Type B pancreatic cell (in vitro differentiated cells): ENCODE measurements around the gene TUBGCP4. TPM values are rescaled to one million over a fixed set of nuclear protein-coding genes. Genes with fewer than 3 reads are reported as not detected.
A peak's percentile ranks its signal among the peaks of the same experiment; 100 is the strongest.

Experiments used
- DNase-seq: peaks from one replicate; pipeline ENCODE4 v3.0.0; 2021; ENCODE audit warnings: mixed read lengths; ENCODE audit not compliant: unreplicated experiment; ENCODE audit errors: extremely low spot score
- H3K27ac Mint-ChIP-seq: 2 replicates; pipeline ENCODE4 v1.8.0; 2021; ENCODE audit warnings: mild to moderate bottlenecking, mixed read lengths
- H3K27me3 Mint-ChIP-seq: 2 replicates; pipeline ENCODE4 v1.8.0; 2021; ENCODE audit warnings: mixed read lengths
- H3K36me3 Mint-ChIP-seq: 2 replicates; pipeline ENCODE4 v1.8.0; 2021; ENCODE audit warnings: mixed read lengths
- H3K4me1 Mint-ChIP-seq: one replicate; pipeline ENCODE4 v1.8.0; 2021; ENCODE audit warnings: mixed read lengths; ENCODE audit not compliant: unreplicated experiment
- H3K4me3 Mint-ChIP-seq: 2 replicates; pipeline ENCODE4 v1.8.0; 2021; ENCODE audit warnings: mild to moderate bottlenecking, mixed read lengths
- H3K9me3 Mint-ChIP-seq: 2 replicates; pipeline ENCODE4 v1.8.0; 2021; ENCODE audit warnings: mixed read lengths
- total RNA-seq: library from RNA; stranded (reverse); gene quantifications from 2 replicates; pipeline ENCODE4 v1.2.1, GENCODE V29; 2021; ENCODE audit warnings: low replicate concordance
- TF ChIP-seq, protein P1 (sequence below): fragments of 200-600 bp; sonication (generic); conservative IDR thresholded peaks from 2 replicates; pipeline ENCODE4 v1.5.0; 2021; ENCODE audit warnings: antibody characterized with exemption, mild to moderate bottlenecking

TUBGCP4 gene
- total RNA-seq, 1 donor from 2014 or later, result 29.1 TPM

DNA sequence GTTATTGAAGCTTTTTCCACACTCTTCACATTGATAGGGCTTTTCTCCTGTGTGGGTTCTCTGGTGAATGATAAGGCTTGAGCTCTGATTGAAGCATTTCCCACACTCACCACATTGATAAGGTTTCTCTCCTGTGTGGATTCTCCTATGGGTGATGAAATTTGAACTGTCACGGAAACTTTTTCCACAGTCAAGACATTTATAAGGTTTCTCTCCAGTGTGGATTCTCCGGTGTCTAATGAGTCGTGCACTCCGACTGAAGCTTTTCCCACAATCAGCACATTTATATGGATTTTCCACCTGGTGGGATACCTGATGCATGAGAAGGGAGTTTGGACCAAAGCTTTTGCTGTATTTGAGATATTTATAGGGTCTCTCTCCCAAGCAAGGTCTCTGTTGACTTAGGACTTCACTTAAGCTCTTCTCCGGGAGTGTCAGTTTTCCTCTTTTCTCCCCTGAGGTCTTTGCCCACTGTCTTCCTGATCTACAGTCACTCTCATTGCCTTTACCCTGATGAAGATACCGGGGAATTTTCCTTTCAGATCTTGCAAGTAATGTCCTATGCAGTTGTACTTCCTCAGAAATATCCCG lies 9.5 kb upstream of the TUBGCP4 start:
- H3K27me3 Mint-ChIP-seq, result no peaks in the 10 kb centered on the region
- peaks cover 3% of the 10 kb centered on the region for H3K4me1 Mint-ChIP-seq
- TF ChIP-seq, protein P1, sequence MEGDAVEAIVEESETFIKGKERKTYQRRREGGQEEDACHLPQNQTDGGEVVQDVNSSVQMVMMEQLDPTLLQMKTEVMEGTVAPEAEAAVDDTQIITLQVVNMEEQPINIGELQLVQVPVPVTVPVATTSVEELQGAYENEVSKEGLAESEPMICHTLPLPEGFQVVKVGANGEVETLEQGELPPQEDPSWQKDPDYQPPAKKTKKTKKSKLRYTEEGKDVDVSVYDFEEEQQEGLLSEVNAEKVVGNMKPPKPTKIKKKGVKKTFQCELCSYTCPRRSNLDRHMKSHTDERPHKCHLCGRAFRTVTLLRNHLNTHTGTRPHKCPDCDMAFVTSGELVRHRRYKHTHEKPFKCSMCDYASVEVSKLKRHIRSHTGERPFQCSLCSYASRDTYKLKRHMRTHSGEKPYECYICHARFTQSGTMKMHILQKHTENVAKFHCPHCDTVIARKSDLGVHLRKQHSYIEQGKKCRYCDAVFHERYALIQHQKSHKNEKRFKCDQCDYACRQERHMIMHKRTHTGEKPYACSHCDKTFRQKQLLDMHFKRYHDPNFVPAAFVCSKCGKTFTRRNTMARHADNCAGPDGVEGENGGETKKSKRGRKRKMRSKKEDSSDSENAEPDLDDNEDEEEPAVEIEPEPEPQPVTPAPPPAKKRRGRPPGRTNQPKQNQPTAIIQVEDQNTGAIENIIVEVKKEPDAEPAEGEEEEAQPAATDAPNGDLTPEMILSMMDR, result no peak
- H3K4me3 Mint-ChIP-seq, result no peak overlapping the region
- no peak overlapping the region for H3K27ac Mint-ChIP-seq
- peaks cover 27% of the 10 kb centered on the region for H3K9me3 Mint-ChIP-seq
- H3K36me3 Mint-ChIP-seq, result peaks cover 78% of the 10 kb centered on the region
- no peak for DNase-seq

DNA sequence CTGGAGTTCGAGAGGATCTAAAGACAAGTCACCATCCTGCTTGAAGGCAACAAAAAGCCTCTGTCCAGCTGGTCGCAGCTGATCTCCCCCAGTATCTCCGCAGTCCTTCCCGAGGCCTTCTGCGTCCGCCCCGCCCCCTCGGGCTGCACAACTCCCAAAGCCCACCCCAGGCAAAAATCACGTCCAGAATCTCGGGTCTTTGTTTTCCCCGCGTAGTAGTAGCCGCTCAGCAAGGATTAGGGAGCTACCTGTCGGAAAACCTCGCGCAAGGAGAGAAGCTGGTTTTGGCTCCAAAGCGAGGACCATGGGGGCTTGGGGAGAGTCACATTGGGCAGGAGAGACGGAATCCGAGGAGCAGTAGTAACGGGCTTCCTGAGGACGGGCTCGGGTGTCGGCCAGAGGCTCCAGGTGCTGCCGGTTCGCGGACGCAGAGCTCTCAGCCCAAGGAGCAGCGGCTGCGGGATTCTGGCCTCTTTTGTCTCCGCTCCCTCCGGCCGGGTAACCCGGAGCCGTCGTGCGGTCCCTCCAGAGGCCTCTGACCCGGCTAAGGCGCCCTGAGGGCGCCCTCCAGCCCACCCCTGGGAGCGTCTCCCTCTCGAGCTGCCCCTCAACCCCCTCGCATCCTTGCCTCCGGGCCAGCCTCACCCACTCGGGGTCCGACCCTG lies 459 bp upstream of the TUBGCP4 start:
- TF ChIP-seq, protein P1, result no peak
- peak overlapping the region; percentile 91 for H3K27ac Mint-ChIP-seq
- DNase-seq, result peak; percentile 72
- H3K36me3 Mint-ChIP-seq, result peaks cover 49% of the 10 kb centered on the region
- H3K9me3 Mint-ChIP-seq, result peaks cover 19% of the 10 kb centered on the region
- no peaks in the 10 kb centered on the region for H3K27me3 Mint-ChIP-seq
- peaks cover 45% of the 10 kb centered on the region for H3K4me1 Mint-ChIP-seq
- peak overlapping the region; percentile 96 for H3K4me3 Mint-ChIP-seq

DNA sequence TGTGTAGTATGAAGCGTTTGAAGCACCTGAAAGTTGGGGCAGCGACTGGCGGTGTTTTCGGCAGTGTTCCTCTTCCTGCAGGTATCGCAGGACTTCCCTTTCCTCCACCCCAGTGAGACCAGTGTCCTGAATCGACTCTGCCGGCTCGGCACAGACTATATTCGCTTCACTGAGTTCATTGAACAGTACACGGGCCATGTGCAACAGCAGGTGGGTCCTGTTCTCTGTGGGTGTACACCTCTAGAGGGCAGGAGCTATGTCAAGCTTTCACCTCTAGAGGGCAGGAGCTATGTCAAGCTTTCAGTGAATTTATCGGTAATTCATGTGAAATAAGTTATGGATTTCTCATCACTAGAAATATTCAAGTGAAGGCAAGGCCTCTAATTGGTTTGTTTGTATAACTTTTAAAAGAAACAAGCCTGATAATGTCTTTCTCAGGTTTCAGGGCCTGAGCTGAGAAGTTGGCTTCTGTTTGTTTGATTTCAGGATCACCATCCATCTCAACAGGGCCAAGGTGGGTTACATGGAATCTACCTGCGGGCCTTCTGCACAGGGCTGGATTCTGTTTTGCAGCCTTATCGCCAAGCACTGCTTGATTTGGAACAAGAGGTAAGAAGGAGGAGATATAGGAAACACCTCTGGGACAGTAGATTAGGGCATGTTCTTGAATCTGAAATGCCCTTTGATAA lies 5.3 kb downstream of the TUBGCP4 start:
- H3K4me1 Mint-ChIP-seq, result peaks cover 14% of the 10 kb centered on the region
- DNase-seq, result no peak
- no peak overlapping the region for H3K4me3 Mint-ChIP-seq
- H3K9me3 Mint-ChIP-seq, result no peaks in the 10 kb centered on the region
- TF ChIP-seq, protein P1, result peak; percentile 81
- H3K27ac Mint-ChIP-seq, result no peak overlapping the region
- no peaks in the 10 kb centered on the region for H3K27me3 Mint-ChIP-seq
- peaks cover 24% of the 10 kb centered on the region for H3K36me3 Mint-ChIP-seq

DNA sequence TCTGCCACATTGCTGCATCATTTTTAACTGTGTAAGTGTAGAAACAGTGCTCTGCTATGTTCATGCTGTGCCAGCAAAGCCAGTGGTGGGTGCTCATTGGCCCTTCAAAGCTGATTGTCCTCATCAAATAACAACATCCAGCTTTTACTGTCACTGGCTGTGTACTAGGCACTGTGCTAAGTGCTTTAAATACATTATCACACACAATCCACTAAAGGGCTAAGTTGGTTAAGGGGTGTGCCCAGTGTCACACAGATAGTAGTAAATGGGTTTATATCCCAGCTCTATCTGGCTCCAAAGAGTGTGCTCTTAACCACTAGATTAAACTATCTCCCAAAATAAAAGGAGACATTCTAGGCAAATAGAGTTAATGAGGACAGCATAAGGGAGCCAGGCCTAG lies 7.7 kb downstream of the TUBGCP4 start:
- no peak overlapping the region for H3K4me3 Mint-ChIP-seq
- DNase-seq, result no peak
- no peak overlapping the region for H3K27ac Mint-ChIP-seq
- H3K36me3 Mint-ChIP-seq, result peaks cover 24% of the 10 kb centered on the region
- no peaks in the 10 kb centered on the region for H3K27me3 Mint-ChIP-seq
- no peaks in the 10 kb centered on the region for H3K4me1 Mint-ChIP-seq
- H3K9me3 Mint-ChIP-seq, result no peaks in the 10 kb centered on the region
- TF ChIP-seq, protein P1, result no peak

DNA sequence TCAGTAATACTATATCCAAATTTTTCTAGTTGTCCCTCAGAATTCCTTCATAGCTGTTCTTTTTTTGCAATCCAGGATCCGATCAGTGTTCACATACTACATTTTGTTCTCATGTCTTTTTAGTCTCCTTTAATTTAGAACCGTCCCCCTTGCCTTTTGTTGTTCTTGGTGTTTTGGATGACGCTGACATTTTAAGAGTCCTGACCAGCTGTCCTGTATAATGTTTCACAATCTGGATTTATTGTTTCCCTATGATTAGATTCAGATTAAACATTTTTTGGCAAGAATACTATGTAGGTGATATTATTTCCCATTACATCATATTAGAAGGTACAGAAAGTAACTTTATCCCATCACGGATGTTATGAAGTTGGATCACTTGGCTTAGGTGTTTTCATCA lies 11.4 kb downstream of the TUBGCP4 start:
- Mint-ChIP-seq H3K9me3 (no peaks in the 10 kb centered on the region), H3K27me3 (no peaks in the 10 kb centered on the region), H3K36me3 (peaks cover 47% of the 10 kb centered on the region), H3K4me1 (no peaks in the 10 kb centered on the region), H3K27ac (no peak overlapping the region), H3K4me3 (no peak overlapping the region)
- DNase-seq, result no peak
- TF ChIP-seq, protein P1, result no peak
